GM23248 (cell line): ENCODE measurements around the gene RPL21. TPM values are rescaled to one million over a fixed set of nuclear protein-coding genes. Genes with fewer than 3 reads are reported as not detected.

Experiments used
- DNase-seq: peaks from one replicate; pipeline ENCODE4 v3.0.0-alpha.2; 2015
- H2AFZ ChIP-seq: fragments of 200-600 bp; sonication (generic); 2 replicates; pipeline ENCODE4 v1.6.1; 2016; ENCODE audit warnings: antibody characterized with exemption
- H3F3A ChIP-seq: fragments of 200-600 bp; sonication (generic); 2 replicates; pipeline ENCODE4 v1.6.1; 2016; ENCODE audit warnings: mild to moderate bottlenecking, antibody characterized with exemption, mixed run types; ENCODE audit not compliant: insufficient read depth
- H3K27ac ChIP-seq: fragments of 200-600 bp; sonication (generic); 2 replicates; pipeline ENCODE4 v1.5.1; 2016; ENCODE audit warnings: mild to moderate bottlenecking
- H3K27me3 ChIP-seq: fragments of 200-600 bp; sonication (generic); replicated peaks from 2 replicates; pipeline ENCODE4 v1.6.1; 2016; ENCODE audit warnings: mild to moderate bottlenecking; ENCODE audit not compliant: insufficient read depth
- H3K36me3 ChIP-seq: fragments of 200-600 bp; sonication (generic); 2 replicates; pipeline ENCODE4 v1.6.1; 2016; ENCODE audit warnings: low read depth, mild to moderate bottlenecking
- H3K4me1 ChIP-seq: fragments of 200-600 bp; sonication (generic); 2 replicates; pipeline ENCODE4 v1.6.1; 2016; ENCODE audit warnings: mild to moderate bottlenecking; ENCODE audit not compliant: insufficient read depth
- H3K4me2 ChIP-seq: fragments of 200-600 bp; sonication (generic); one replicate; pipeline ENCODE4 v1.6.1; 2016; ENCODE audit warnings: mild to moderate bottlenecking; ENCODE audit not compliant: unreplicated experiment
- H3K4me3 ChIP-seq: fragments of 200-600 bp; sonication (generic); 2 replicates; pipeline ENCODE4 v1.5.1; 2016; ENCODE audit warnings: mild to moderate bottlenecking
- H3K79me2 ChIP-seq: fragments of 200-600 bp; sonication (generic); 2 replicates; pipeline ENCODE4 v1.6.1; 2016; ENCODE audit warnings: mild to moderate bottlenecking; ENCODE audit not compliant: insufficient read depth
- H3K9ac ChIP-seq: fragments of 200-600 bp; sonication (generic); 2 replicates; pipeline ENCODE4 v1.6.1; 2016; ENCODE audit warnings: mild to moderate bottlenecking
- H3K9me2 ChIP-seq: fragments of 200-600 bp; sonication (generic); 2 replicates; pipeline ENCODE4 v1.6.1; 2016; ENCODE audit warnings: mixed run types, mild to moderate bottlenecking, moderate library complexity; ENCODE audit not compliant: insufficient read depth
- H3K9me3 ChIP-seq: fragments of 200-600 bp; sonication (generic); one replicate; pipeline ENCODE4 v1.6.1; 2017; ENCODE audit warnings: low read depth
- H4K20me1 ChIP-seq: fragments of 200-600 bp; sonication (generic); 2 replicates; pipeline ENCODE4 v1.6.0; 2016; ENCODE audit not compliant: insufficient read depth
- EZH2 ChIP-seq: fragments of 200-600 bp; sonication (generic); IDR thresholded peaks from 2 replicates; pipeline ENCODE4 v1.6.1; 2018; ENCODE audit warnings: antibody characterized with exemption, mild to moderate bottlenecking; ENCODE audit not compliant: insufficient read depth, poor library complexity, severe bottlenecking
- EZH2phosphoT487 ChIP-seq: fragments of 200-600 bp; sonication (generic); IDR thresholded peaks from 2 replicates; pipeline ENCODE4 v1.6.1; 2018; ENCODE audit warnings: antibody characterized with exemption, moderate library complexity, mild to moderate bottlenecking, low read depth; ENCODE audit not compliant: insufficient read depth
- WGBS, 2 experiments: methylation state at CpG; one replicate each; pipeline ENCODE4 v1.1.6; 2015 to 2017; ENCODE audit warnings: low lambda C conversion rate in 2 of 2, low coverage in 1 of 2; ENCODE audit errors: missing lambda C conversion rate in 2 of 2; 5-methylcytosine and 5-hydroxymethylcytosine counted together
- in situ Hi-C: fragments of 300-500 bp; cut with MboI; formaldehyde crosslinking; loops from 2 replicates; pipeline ENCODE4 v1.15.0; 2020
- polyA plus RNA-seq: library from polyadenylated mRNA; unstranded; fragments of >200 nt; fragmentation: Nextera tagmentation; extraction: Ambion mirVana; gene quantifications from 2 replicates; pipeline ENCODE4 v1.2.1, GENCODE V29; 2016
- total RNA-seq: library from RNA; depleted of rRNA; stranded (reverse); fragments of >200 nt; shearing (Covaris generic); gene quantifications from 2 replicates; pipeline ENCODE4 v1.2.3, GENCODE V29; 2014

Gene RPL21
- total and polyA plus RNA-seq, 2 experiments from 2014 or later, result 434 to 638 TPM

- H3K36me3 ChIP-seq, result no peaks in the 10 kb centered on the region
- no peaks in the 10 kb centered on the region for H3F3A ChIP-seq
- no peaks in the 10 kb centered on the region for H4K20me1 ChIP-seq
- H3K4me3 ChIP-seq, result no peak overlapping the region
- H3K79me2 ChIP-seq, result no peaks in the 10 kb centered on the region
- H3K4me2 ChIP-seq, result no peak overlapping the region
- H3K9ac ChIP-seq, result no peak overlapping the region
- no peaks in the 10 kb centered on the region for H3K9me3 ChIP-seq
- H2AFZ ChIP-seq, result no peak overlapping the region
- no peak overlapping the region for H3K27ac ChIP-seq
- no peaks in the 10 kb centered on the region for H3K9me2 ChIP-seq
- 64 to 73% methylated on average over 5 of the region's 5 CpGs for WGBS, 2 experiments
- DNase-seq, result no peak
- no peaks in the 10 kb centered on the region for H3K4me1 ChIP-seq
- in situ Hi-C loops, result no loop called here
- TF ChIP-seq EZH2phosphoT487, result no peak
- TF ChIP-seq EZH2, result no peak
- H3K27me3 ChIP-seq, result no peaks in the 10 kb centered on the region
Observed at GRCh38 chr13:27233964-27234363, 17.4 kb upstream of the RPL21 start.

DNA sequence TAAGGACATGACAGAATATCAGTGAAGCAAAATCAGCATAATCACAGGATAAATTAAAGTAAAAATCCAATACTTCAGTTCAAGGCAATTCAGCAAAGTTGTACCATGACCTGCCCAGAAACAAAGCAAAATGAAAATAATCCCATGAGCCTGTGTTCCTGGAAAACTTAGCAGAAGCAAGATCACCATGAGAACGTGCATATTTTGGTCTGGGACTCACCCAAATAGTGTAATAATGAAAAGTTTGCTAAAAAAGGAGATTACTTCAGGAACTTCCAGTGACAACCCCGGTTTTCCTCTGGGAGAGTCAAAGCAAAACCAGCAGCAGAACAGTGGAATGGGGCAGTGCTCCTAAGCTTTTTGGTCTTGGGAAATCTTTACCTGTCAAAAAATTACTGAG is 14.9 kb upstream of the RPL21 start:
- Histone ChIP-seq H3K79me2 (no peaks in the 10 kb centered on the region), H3K9me3 (no peaks in the 10 kb centered on the region), H3K27me3 (no peaks in the 10 kb centered on the region), H3K4me2 (no peak overlapping the region), H3K36me3 (no peaks in the 10 kb centered on the region), H3K9me2 (no peaks in the 10 kb centered on the region), H3F3A (no peaks in the 10 kb centered on the region), H3K4me1 (no peaks in the 10 kb centered on the region), H4K20me1 (no peaks in the 10 kb centered on the region), H3K27ac (no peak overlapping the region), H3K4me3 (no peak overlapping the region), H2AFZ (no peak overlapping the region), H3K9ac (no peak overlapping the region)
- in situ Hi-C loops, result no loop called here
- 38 to 56% methylated on average over 2 of the region's 2 CpGs for WGBS, 2 experiments
- DNase-seq, result no peak
- TF ChIP-seq EZH2 (no peak), EZH2phosphoT487 (no peak)

DNA sequence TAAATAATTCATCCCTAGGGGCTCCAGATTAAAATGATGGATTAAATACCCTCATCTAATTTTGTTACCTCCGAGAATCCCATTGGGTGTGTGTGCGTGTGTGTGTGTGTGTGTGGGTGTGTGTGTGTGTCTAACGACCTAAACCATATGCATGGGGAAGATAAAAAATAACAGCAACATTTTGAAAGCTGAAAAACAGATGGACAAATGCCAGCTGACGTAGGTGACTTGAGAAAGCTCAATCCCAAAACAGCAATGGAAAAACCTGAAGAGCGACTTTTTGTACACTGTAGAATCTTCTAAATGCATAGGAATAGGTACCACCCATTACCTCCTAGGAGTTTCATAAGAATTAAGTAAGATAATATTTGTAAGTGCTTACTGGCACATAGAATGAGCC is 8.7 kb upstream of the RPL21 start:
- 81 to 84% methylated on average over 5 of the region's 5 CpGs for WGBS, 2 experiments
- in situ Hi-C loops, result no loop called here
- Histone ChIP-seq H3K79me2 (no peaks in the 10 kb centered on the region), H3K27me3 (no peaks in the 10 kb centered on the region), H3F3A (no peaks in the 10 kb centered on the region), H3K36me3 (no peaks in the 10 kb centered on the region), H3K4me2 (no peak overlapping the region), H3K9ac (no peak overlapping the region), H3K9me3 (no peaks in the 10 kb centered on the region), H3K27ac (no peak overlapping the region), H3K4me1 (no peaks in the 10 kb centered on the region), H3K4me3 (no peak overlapping the region), H3K9me2 (no peaks in the 10 kb centered on the region), H4K20me1 (no peaks in the 10 kb centered on the region), H2AFZ (no peak overlapping the region)
- no peak for DNase-seq
- no peak for TF ChIP-seq EZH2phosphoT487
- no peak for TF ChIP-seq EZH2

DNA sequence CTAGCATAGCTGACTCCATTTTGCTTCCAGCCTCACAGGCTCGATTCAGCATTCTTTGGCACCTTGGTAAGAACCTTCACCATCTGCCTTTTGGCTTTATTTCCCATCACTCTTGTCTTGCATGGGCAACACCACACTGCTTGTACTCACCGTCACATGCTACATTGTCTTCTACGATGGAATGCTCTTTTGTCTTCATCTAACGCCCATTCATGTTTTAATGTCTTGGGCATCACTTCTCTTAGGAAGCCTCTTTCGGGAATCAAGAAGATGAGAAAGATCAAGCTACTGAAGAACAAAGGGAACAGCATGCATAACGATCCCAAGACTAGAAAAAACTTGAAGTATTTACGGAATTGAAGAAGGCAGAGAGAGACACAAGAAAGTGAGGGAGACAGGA is 5.7 kb upstream of the RPL21 start:
- Histone ChIP-seq H3K4me1 (peaks cover 6% of the 10 kb centered on the region; the same call in 1 of the 2 replicates), H4K20me1 (no peaks in the 10 kb centered on the region), H3K4me2 (no peak overlapping the region), H2AFZ (no peak overlapping the region), H3F3A (no peaks in the 10 kb centered on the region), H3K79me2 (peaks cover 13% of the 10 kb centered on the region), H3K9ac (no peak overlapping the region), H3K27me3 (no peaks in the 10 kb centered on the region), H3K9me2 (no peaks in the 10 kb centered on the region), H3K9me3 (no peaks in the 10 kb centered on the region), H3K36me3 (no peaks in the 10 kb centered on the region), H3K4me3 (no peak overlapping the region), H3K27ac (no peak overlapping the region)
- 73 to 75% methylated on average over 7 of the region's 7 CpGs for WGBS, 2 experiments
- no peak for DNase-seq
- in situ Hi-C loops, result no loop called here
- no peak for TF ChIP-seq EZH2phosphoT487
- TF ChIP-seq EZH2, result no peak

DNA sequence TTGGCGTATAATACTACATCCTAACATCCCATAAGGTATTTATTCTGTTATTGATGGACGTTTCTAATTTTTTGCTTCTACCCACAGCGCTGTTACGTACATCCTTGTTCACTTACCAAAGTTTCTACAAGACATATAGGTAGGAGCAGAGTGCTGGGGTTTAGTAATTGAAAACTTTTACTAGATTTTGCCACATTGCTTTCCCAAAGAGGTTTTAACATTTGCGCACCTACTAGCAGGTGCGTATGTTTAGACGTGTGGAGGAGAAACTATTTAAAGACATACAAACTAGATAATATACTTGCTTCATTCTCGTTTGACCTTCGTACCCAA is 559 bp upstream of the RPL21 start:
- peak; percentile 36 for DNase-seq
- peaks cover 23% of the 10 kb centered on the region for H3K36me3 ChIP-seq

More for the DNA sequence above, 559 bp upstream of the RPL21 start:
- Histone ChIP-seq H3K9me2 (no peaks in the 10 kb centered on the region), H3F3A (peaks cover 19% of the 10 kb centered on the region), H3K27me3 (no peaks in the 10 kb centered on the region), H3K27ac (peak overlapping the region; percentile 91), H3K79me2 (peaks cover 62% of the 10 kb centered on the region), H3K9me3 (no peaks in the 10 kb centered on the region), H2AFZ (peak overlapping the region; percentile 96), H4K20me1 (0 out of 2 replicates have a peak, but pooled peaks cover 13% of the 10 kb centered on the region), H3K4me3 (peak overlapping the region; percentile 95), H3K4me2 (peak overlapping the region; percentile 96), H3K9ac (peak overlapping the region; percentile 100), H3K4me1 (peaks cover 24% of the 10 kb centered on the region)
- WGBS, 2 experiments, result 3 to 4% methylated on average over 9 of the region's 9 CpGs
- no peak for TF ChIP-seq EZH2
- no peak for TF ChIP-seq EZH2phosphoT487
- in situ Hi-C loops, result no loop called here
